Skeletal muscle satellite cell (primary cell): Measurements from ENCODE around the gene LRRC34.

Source experiments
- H3K27me3 ChIP-seq: 2 replicates; pipeline ENCODE4 v1.7.0; 2013; ENCODE audit warnings: low read length; ENCODE audit not compliant: control insufficient read depth, insufficient read depth
- H3K36me3 ChIP-seq: 2 replicates; pipeline ENCODE4 v1.7.0; 2013; ENCODE audit warnings: mild to moderate bottlenecking, control low read depth, low read length; ENCODE audit not compliant: insufficient read depth
- H3K4me1 ChIP-seq: 2 replicates; pipeline ENCODE4 v1.7.0; 2013; ENCODE audit warnings: low read length; ENCODE audit not compliant: control insufficient read depth, insufficient read depth
- H3K4me2 ChIP-seq: 2 replicates; pipeline ENCODE4 v1.7.0; 2013; ENCODE audit warnings: mild to moderate bottlenecking, low read length
- H3K4me3 ChIP-seq: 2 replicates; pipeline ENCODE4 v1.7.0; 2013; ENCODE audit warnings: low read length
- H3K9ac ChIP-seq: 2 replicates; pipeline ENCODE4 v1.7.0; 2013; ENCODE audit warnings: mild to moderate bottlenecking, low read depth, low read length, moderate library complexity
- H3K9me3 ChIP-seq: replicated peaks from 2 replicates; pipeline ENCODE4 v1.7.0; 2013; ENCODE audit warnings: mild to moderate bottlenecking, control low read depth, low read length

The LRRC34 gene

GRCh38 chr3:169777822-169778221, 34.9 kb downstream of the LRRC34 start:
- no peaks in the 10 kb centered on the region for H3K27me3 ChIP-seq
- H3K4me1 ChIP-seq = peaks cover 6% of the 10 kb centered on the region
- no peak overlapping the region for H3K4me3 ChIP-seq
- no peak overlapping the region for H3K9ac ChIP-seq
- peaks cover 61% of the 10 kb centered on the region for H3K36me3 ChIP-seq
- no peak overlapping the region for H3K4me2 ChIP-seq
- H3K9me3 ChIP-seq = no peaks in the 10 kb centered on the region

GRCh38 chr3:169774186-169774585, 38.5 kb downstream of the LRRC34 start:
- peak overlapping the region; percentile 96 for H3K9ac ChIP-seq
- peaks cover 33% of the 10 kb centered on the region for H3K36me3 ChIP-seq
- H3K4me1 ChIP-seq = peaks cover 6% of the 10 kb centered on the region
- H3K4me3 ChIP-seq = peak overlapping the region; percentile 90
- no peaks in the 10 kb centered on the region for H3K27me3 ChIP-seq
- H3K9me3 ChIP-seq = no peaks in the 10 kb centered on the region
- H3K4me2 ChIP-seq = peak overlapping the region; percentile 91

- H3K4me1 ChIP-seq = peaks cover 6% of the 10 kb centered on the region
- no peaks in the 10 kb centered on the region for H3K27me3 ChIP-seq
- peaks cover 26% of the 10 kb centered on the region for H3K36me3 ChIP-seq
- peak within 1 kb of the TSS; percentile 90 for H3K4me3 ChIP-seq
- peak within 1 kb of the TSS; percentile 96 for H3K9ac ChIP-seq
- no peaks in the 10 kb centered on the region for H3K9me3 ChIP-seq
- H3K4me2 ChIP-seq = peak within 1 kb of the TSS; percentile 91
Measured at GRCh38 chr3:169772897-169773816, 39.5 kb downstream of the LRRC34 start, which contains the start of gene MYNN. Gene MYNN, plus strand, starts transcription at chr3:169773396. Its CDS starts 900 bp downstream, at chr3:169774296.

- Histone ChIP-seq H3K4me3 (peak overlapping the region; percentile 90), H3K27me3 (no peaks in the 10 kb centered on the region), H3K9ac (peak overlapping the region; percentile 96), H3K4me1 (peaks cover 6% of the 10 kb centered on the region), H3K9me3 (no peaks in the 10 kb centered on the region), H3K4me2 (peak overlapping the region; percentile 91), H3K36me3 (peaks cover 21% of the 10 kb centered on the region)
Measured at GRCh38 chr3:169772305-169772896, 40.3 kb downstream of the LRRC34 start.

- Histone ChIP-seq H3K4me3 (peak overlapping the region; percentile 90), H3K27me3 (no peaks in the 10 kb centered on the region), H3K9ac (peak overlapping the region; percentile 96), H3K9me3 (no peaks in the 10 kb centered on the region), H3K4me1 (peaks cover 6% of the 10 kb centered on the region), H3K36me3 (peaks cover 16% of the 10 kb centered on the region), H3K4me2 (peak overlapping the region; percentile 91)
Measured at GRCh38 chr3:169771497-169772304, 41.0 kb downstream of the LRRC34 start.

- H3K4me2 ChIP-seq = peak within 1 kb of the TSS; percentile 78
- H3K9ac ChIP-seq = peak within 1 kb of the TSS; percentile 87
- peak within 1 kb of the TSS; percentile 71 for H3K4me3 ChIP-seq
- no peaks in the 10 kb centered on the region for H3K9me3 ChIP-seq
- H3K4me1 ChIP-seq = peaks cover 10% of the 10 kb centered on the region
- no peaks in the 10 kb centered on the region for H3K27me3 ChIP-seq
- peaks cover 4% of the 10 kb centered on the region for H3K36me3 ChIP-seq
Measured at GRCh38 chr3:169769287-169770181, 43.2 kb downstream of the LRRC34 start, which contains the start of gene ACTRT3. Gene ACTRT3, minus strand, starts transcription at chr3:169769561. Its CDS starts 41 bp downstream, at chr3:169769520.

GRCh38 chr3:169764882-169765612, 47.7 kb downstream of the LRRC34 start, which contains the start of gene TERC:
Gene TERC, minus strand, starts transcription at chr3:169765060.
- no peaks in the 10 kb centered on the region for H3K27me3 ChIP-seq
- H3K4me1 ChIP-seq = peaks cover 4% of the 10 kb centered on the region
- H3K9ac ChIP-seq = peak within 1 kb of the TSS; percentile 98
- H3K9me3 ChIP-seq = no peaks in the 10 kb centered on the region
- H3K4me2 ChIP-seq = peak within 1 kb of the TSS; percentile 95
- peak within 1 kb of the TSS; percentile 79 for H3K4me3 ChIP-seq
- H3K36me3 ChIP-seq = no peaks in the 10 kb centered on the region

- peak overlapping the region; percentile 95 for H3K4me2 ChIP-seq
- H3K9ac ChIP-seq = peak overlapping the region; percentile 98
- no peaks in the 10 kb centered on the region for H3K9me3 ChIP-seq
- H3K4me3 ChIP-seq = peak overlapping the region; percentile 79
- no peaks in the 10 kb centered on the region for H3K27me3 ChIP-seq
- no peaks in the 10 kb centered on the region for H3K36me3 ChIP-seq
- H3K4me1 ChIP-seq = peaks cover 4% of the 10 kb centered on the region
Measured at GRCh38 chr3:169764312-169764881, 48.3 kb downstream of the LRRC34 start.

GRCh38 chr3:169760479-169760878, 52.2 kb downstream of the LRRC34 start:
- Histone ChIP-seq H3K27me3 (no peaks in the 10 kb centered on the region), H3K4me2 (no peak overlapping the region), H3K9ac (no peak overlapping the region), H3K4me1 (peaks cover 4% of the 10 kb centered on the region), H3K36me3 (no peaks in the 10 kb centered on the region), H3K4me3 (no peak overlapping the region), H3K9me3 (no peaks in the 10 kb centered on the region)

- no peak overlapping the region for H3K4me3 ChIP-seq
- H3K9ac ChIP-seq = no peak overlapping the region
- H3K9me3 ChIP-seq = no peaks in the 10 kb centered on the region
- no peaks in the 10 kb centered on the region for H3K36me3 ChIP-seq
- H3K4me2 ChIP-seq = no peak overlapping the region
- no peaks in the 10 kb centered on the region for H3K4me1 ChIP-seq
- H3K27me3 ChIP-seq = no peaks in the 10 kb centered on the region
Measured at GRCh38 chr3:169759256-169759655, 53.4 kb downstream of the LRRC34 start.
